Lower leg skin (tissue), 3 donors: Measurements from ENCODE around the gene EPHA6.

Source experiments
- CTCF ChIP-seq, 3 donors: fragments of 450-650 bp; IDR thresholded peaks; one replicate each; pipeline ENCODE4 v1.5.1; 2016; ENCODE audit warnings: antibody characterized with exemption in 3 of 3, mild to moderate bottlenecking in 3 of 3, moderate library complexity in 2 of 3
- POLR2A ChIP-seq, 2 donors: fragments of 450-650 bp; IDR thresholded peaks; one replicate each; pipeline ENCODE4 v1.6.1; 2016 to 2017; ENCODE audit warnings: antibody characterized with exemption in 2 of 2, mild to moderate bottlenecking in 1 of 2, moderate library complexity in 1 of 2

GRCh38 chr3:97613139-97613538, 798.7 kb downstream of the EPHA6 start:
- TF ChIP-seq CTCF (IDR thresholded peaks at IDR 0.05): no peak
- no peak for TF ChIP-seq POLR2A (IDR thresholded peaks at IDR 0.05)
